ENCODE results near the gene MBD3L2B.
"Not testable (repeated sequence)": the region's sequence is repeated elsewhere in the genome, so short reads cannot be mapped to it uniquely, and the experiment has no call there.

- not testable (repeated sequence) for TF ChIP-seq CTCF, EZH2phosphoT487 (IDR thresholded peaks at IDR 0.05)
Observed at GRCh38 chr19:7028790-7029189, 7.6 kb upstream of the MBD3L2B start.

Data from neural progenitor cell (in vitro differentiated cells).